Spleen (tissue), 11 donors: ENCODE results near the gene ITIH3. TPM values are rescaled to one million over a fixed set of nuclear protein-coding genes. Genes with fewer than 3 reads are reported as not detected.

Experiments used
- DNase-seq: peaks from one replicate; pipeline ENCODE4 v3.0.0-alpha.2; 2020
- H3K27ac ChIP-seq, 8 donors: fragments of 200-600 bp; sonication (generic) in 7 of 8; 1 replicate in 4 of 8; 2 replicates in 4 of 8; pipeline versions ENCODE4 v1.5.0 to v1.8.0; 2016 to 2021; ENCODE audit warnings: inconsistent platforms in 4 of 8, mild to moderate bottlenecking in 4 of 8, moderate library complexity in 1 of 8
- H3K27me3 ChIP-seq, 7 donors: fragments of 200-600 bp; sonication (generic) in 6 of 7; replicated peaks in 1 of 7; 1 replicate in 4 of 7; 2 replicates in 3 of 7; pipeline versions ENCODE4 v1.5.0 to v1.8.0; 2016 to 2021; ENCODE audit warnings: inconsistent platforms in 3 of 7, mild to moderate bottlenecking in 1 of 7
- H3K36me3 ChIP-seq, 6 donors: fragments of 200-600 bp; sonication (generic) in 5 of 6; 1 replicate in 4 of 6; 2 replicates in 2 of 6; pipeline versions ENCODE4 v1.5.0 to v1.8.0; 2016 to 2021; ENCODE audit warnings: inconsistent platforms in 2 of 6
- H3K4me1 ChIP-seq, 6 donors: fragments of 200-600 bp; sonication (generic) in 5 of 6; 1 replicate in 3 of 6; 2 replicates in 3 of 6; pipeline versions ENCODE4 v1.5.0 to v1.8.0; 2016 to 2021; ENCODE audit warnings: inconsistent platforms in 3 of 6
- H3K4me3 ChIP-seq, 8 donors: fragments of 200-600 bp; sonication (generic) in 7 of 8; 1 replicate in 4 of 8; 2 replicates in 4 of 8; pipeline versions ENCODE4 v1.5.0 to v1.8.0; 2016 to 2021; ENCODE audit warnings: inconsistent platforms in 4 of 8, mild to moderate bottlenecking in 4 of 8, moderate library complexity in 2 of 8
- H3K9me3 ChIP-seq, 8 donors: fragments of 200-600 bp; sonication (generic) in 7 of 8; 1 replicate in 4 of 8; 2 replicates in 4 of 8; pipeline versions ENCODE4 v1.5.0 to v1.8.0; 2016 to 2021; ENCODE audit warnings: inconsistent platforms in 4 of 8
- POLR2A ChIP-seq, 3 donors: fragments of 450-650 bp; IDR thresholded peaks; one replicate each; pipeline ENCODE4 v1.5.1; 2017; ENCODE audit warnings: antibody characterized with exemption in 3 of 3, mild to moderate bottlenecking in 1 of 3
- POLR2AphosphoS5 ChIP-seq, 3 donors: sonication (generic); formaldehyde crosslinking; IDR thresholded peaks; one replicate each; pipeline ENCODE4 v1.5.1; 2017; ENCODE audit warnings: antibody characterized with exemption in 3 of 3
- WGBS, 5 donors: extraction: QIAGEN DNeasy Blood & Tissue Kit in 3 of 5; methylation state at CpG; one replicate each; pipeline versions ENCODE4 v1.1.5 to v1.1.7; 2013 to 2018; 5-methylcytosine and 5-hydroxymethylcytosine counted together
- intact Hi-C: fragments of 100-400 bp; cut with DNase I; formaldehyde crosslinking; loops from one replicate; pipeline ENCODE4 v1.15.0; 2023; ENCODE audit warnings: low total_unique reads
- polyA plus RNA-seq, 3 donors: library from polyadenylated mRNA; stranded (reverse); fragments of 200-250 nt; gene quantifications; one replicate each; pipeline ENCODE4 v1.2.1, GENCODE V29; 2013
- total RNA-seq, 7 donors: library from RNA; depleted of rRNA in 3 of 7; stranded (reverse); fragments of >200 nt in 3 of 7; fragmentation: NEBNext Ultra II Directional in 4 of 7; extraction: Animal tissue kit (Norgen Biotek cat#: 25700) in 4 of 7; gene quantifications; one replicate each; pipeline versions ENCODE4 v1.1.0 to v1.2.1, GENCODE V29; 2016 to 2021
- TF ChIP-seq, protein P1 (sequence below), 11 experiments: fragments of 200-600 bp in 7 of 11; fragments of 450-650 bp in 4 of 11; sonication (generic) in 4 of 11; IDR thresholded peaks in 8 of 11; conservative IDR thresholded peaks in 3 of 11; 1 replicate in 7 of 11; 2 replicates in 4 of 11; pipeline versions ENCODE4 v1.4.0 to v1.8.0; 2016 to 2021; ENCODE audit warnings: antibody characterized with exemption in 11 of 11, inconsistent platforms in 4 of 11, mild to moderate bottlenecking in 1 of 11
- donor health status: healthy with polysubstance abuse.
- donor health status: DM: no; HTN: no; CAD: no; lungs with moderate emphysema.
- donor health status: DM: no; HTN: no; CAD: no.
- donor health status: Bipolar disorder and iron deficiency.
- donor health status: healthy.
- donor health status: DM: no; HTN: no; CAD: no.
- donor health status: DM: yes; HTN: yes; CAD: no.

The ITIH3 gene
- total and polyA plus RNA-seq, 10 donors = 8.0 to 53.7 (median 16.5) TPM

DNA sequence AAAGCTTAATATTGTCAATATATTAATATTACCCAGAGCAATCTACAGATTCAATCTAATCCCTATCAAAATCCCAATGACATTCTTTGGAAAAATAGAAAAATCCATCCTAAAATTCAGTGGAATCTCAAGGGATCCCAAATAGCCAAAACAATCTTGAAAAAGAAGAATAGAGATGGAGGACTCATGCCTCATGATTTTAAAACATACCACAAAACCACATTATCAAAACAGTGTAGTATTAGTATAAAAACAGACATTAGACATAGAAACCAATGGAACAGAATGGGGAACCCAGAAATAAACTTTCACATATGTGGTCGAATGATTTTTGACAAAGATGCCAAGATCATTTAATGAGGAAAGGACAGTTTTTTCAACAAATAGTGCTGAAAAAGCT is 38.5 kb upstream of the ITIH3 start:
- no peak overlapping the region for H3K27ac ChIP-seq
- 84 to 98% (median 92%) methylated on average over 1 of the region's 1 CpG for WGBS, 5 donors
- no peaks in the 10 kb centered on the region for H3K27me3 ChIP-seq
- DNase-seq = no peak
- intact Hi-C loops = no loop called here
- H3K36me3 ChIP-seq = peaks cover 2 to 97% (median 50%) of the 10 kb centered on the region in 6 donors
- TF ChIP-seq, protein P1, sequence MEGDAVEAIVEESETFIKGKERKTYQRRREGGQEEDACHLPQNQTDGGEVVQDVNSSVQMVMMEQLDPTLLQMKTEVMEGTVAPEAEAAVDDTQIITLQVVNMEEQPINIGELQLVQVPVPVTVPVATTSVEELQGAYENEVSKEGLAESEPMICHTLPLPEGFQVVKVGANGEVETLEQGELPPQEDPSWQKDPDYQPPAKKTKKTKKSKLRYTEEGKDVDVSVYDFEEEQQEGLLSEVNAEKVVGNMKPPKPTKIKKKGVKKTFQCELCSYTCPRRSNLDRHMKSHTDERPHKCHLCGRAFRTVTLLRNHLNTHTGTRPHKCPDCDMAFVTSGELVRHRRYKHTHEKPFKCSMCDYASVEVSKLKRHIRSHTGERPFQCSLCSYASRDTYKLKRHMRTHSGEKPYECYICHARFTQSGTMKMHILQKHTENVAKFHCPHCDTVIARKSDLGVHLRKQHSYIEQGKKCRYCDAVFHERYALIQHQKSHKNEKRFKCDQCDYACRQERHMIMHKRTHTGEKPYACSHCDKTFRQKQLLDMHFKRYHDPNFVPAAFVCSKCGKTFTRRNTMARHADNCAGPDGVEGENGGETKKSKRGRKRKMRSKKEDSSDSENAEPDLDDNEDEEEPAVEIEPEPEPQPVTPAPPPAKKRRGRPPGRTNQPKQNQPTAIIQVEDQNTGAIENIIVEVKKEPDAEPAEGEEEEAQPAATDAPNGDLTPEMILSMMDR (IDR thresholded peaks at IDR 0.05 in 8 of 11, conservative IDR thresholded peaks at IDR 0.05 in 3 of 11) = no peak
- no peak for TF ChIP-seq POLR2A (IDR thresholded peaks at IDR 0.05)
- H3K4me1 ChIP-seq = peaks cover 0 to 9% (median 0%) of the 10 kb centered on the region in 6 donors
- no peaks in the 10 kb centered on the region for H3K9me3 ChIP-seq
- no peak overlapping the region for H3K4me3 ChIP-seq

DNA sequence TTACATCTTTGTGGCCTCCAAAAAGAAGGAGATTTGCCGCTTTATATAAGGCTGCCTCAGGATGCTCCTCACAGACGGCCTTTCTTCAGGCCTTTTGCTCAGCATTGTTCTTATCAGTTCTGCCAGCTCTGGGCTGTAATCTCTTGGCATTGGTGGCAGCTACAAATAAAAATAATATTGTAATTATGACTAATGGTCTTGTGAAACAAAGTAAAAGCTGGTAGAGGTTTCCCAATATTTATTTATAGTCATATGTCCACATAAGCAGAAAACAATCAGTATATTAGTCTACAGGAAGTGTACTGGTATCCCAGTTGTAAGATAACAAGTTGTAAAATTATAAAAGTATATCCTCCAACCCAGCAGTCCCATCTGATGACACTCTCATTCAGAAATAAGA is 31.1 kb upstream of the ITIH3 start:
- no peaks in the 10 kb centered on the region for H3K9me3 ChIP-seq
- H3K36me3 ChIP-seq = peaks cover 2 to 100% (median 73%) of the 10 kb centered on the region in 6 donors
- no peak for DNase-seq
- TF ChIP-seq POLR2AphosphoS5 (IDR thresholded peaks at IDR 0.05) (no peak), POLR2A (IDR thresholded peaks at IDR 0.05) (no peak)
- TF ChIP-seq, protein P1 (IDR thresholded peaks at IDR 0.05 in 8 of 11, conservative IDR thresholded peaks at IDR 0.05 in 3 of 11) = no peak
- H3K4me1 ChIP-seq = peaks cover 0 to 5% (median 0%) of the 10 kb centered on the region in 6 donors
- intact Hi-C loops = no loop called here
- peak overlapping the region in 4 of 8 donors; percentile 7 to 69 (median 50) for H3K27ac ChIP-seq
- 84 to 95% (median 89%) methylated on average over 2 of the region's 2 CpGs for WGBS, 5 donors
- no peaks in the 10 kb centered on the region for H3K27me3 ChIP-seq
- no peak overlapping the region for H3K4me3 ChIP-seq

DNA sequence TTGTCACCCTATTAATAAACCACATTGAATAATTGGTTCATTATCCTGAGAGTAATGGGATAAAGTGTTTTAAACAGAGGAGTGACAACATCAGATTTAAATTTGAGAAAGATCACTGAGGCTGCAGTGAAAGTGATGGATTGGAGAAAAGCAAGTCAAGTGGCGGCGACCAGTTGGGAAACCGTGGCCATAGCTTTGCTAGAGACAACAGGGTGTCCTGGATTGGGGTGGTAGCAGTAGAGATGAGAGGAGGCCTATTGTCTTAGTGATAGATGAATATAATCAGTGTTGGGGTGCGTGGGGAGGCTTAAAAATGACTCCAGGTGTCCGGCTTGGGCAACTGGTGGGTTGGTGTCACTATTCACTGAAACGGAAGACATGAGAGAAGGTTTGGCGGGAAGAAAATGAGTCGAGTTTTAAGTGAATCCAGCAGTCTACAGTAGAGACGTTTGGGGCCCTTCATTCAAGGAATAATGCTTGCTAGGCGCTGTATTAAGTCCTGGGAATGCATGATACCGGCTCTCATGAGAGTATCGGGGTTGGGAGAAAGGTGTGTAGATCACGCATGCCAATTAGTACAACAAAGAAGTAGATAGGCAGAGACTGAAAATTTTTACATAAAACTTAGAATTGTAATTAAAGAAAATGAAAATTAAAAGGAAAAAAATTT is 24.7 kb upstream of the ITIH3 start:
- TF ChIP-seq POLR2AphosphoS5 (IDR thresholded peaks at IDR 0.05) = no peak
- TF ChIP-seq POLR2A (IDR thresholded peaks at IDR 0.05) = no peak
- TF ChIP-seq, protein P1 (IDR thresholded peaks at IDR 0.05 in 8 of 11, conservative IDR thresholded peaks at IDR 0.05 in 3 of 11) = no peak
- peaks cover 9 to 34% (median 22%) of the 10 kb centered on the region in 6 donors for H3K4me1 ChIP-seq
- intact Hi-C loops = no loop called here
- peaks cover 0 to 37% (median 27%) of the 10 kb centered on the region in 6 donors for H3K36me3 ChIP-seq
- no peaks in the 10 kb centered on the region for H3K27me3 ChIP-seq
- 22 to 35% (median 28%) methylated on average over 13 of the region's 13 CpGs for WGBS, 5 donors
- no peaks in the 10 kb centered on the region for H3K9me3 ChIP-seq
- H3K4me3 ChIP-seq = peak overlapping the region; percentile 82 to 94 (median 91)
- peak overlapping the region in 4 of 8 donors; percentile 80 to 88 (median 86) for H3K27ac ChIP-seq
- no peak for DNase-seq

DNA sequence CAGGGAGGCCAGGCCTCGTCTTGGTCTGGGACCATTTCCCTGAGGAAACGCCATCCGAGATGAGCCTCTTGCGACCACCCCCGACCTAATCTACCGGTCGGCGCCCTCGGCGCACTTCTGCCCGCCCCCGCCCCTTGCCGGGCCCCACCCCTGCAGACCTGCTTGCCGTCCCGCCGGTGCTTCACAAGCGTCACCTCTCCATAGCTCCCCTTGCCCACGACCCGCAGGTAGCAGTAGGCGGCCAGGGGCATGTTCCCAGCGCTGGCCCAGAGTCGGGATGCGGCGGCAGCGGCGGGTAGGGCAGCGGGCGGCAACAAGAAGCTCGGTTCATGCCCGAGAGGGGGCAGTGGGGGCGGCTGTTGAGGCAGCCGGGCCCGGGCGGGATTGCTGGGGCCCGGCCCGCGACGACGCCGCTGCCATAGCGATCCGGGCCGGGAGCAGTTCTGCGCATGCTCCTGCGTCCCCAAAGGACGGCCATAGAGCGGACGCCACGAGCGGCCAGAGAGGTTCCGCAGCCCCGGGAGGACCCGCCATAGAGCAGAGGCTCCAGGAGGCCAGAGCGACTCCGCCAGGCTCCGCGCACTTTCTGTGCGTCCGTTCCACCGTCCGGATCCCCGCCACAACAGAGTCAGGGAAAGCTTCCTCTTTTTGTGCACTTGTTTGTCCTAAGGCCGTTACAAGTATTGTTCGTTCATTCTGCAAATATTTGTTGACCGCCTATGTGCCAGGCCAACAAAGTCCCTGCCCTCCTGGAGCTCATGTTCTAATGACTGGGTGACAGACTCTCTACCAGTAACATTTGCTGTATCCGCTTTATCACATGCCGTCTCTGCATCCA is 23.9 kb upstream of the ITIH3 start, which contains the start of gene NEK4:
Gene NEK4 (minus strand): TSS at position 445 of the 838 bp plus-strand sequence. CDS start 194 bp downstream, at position 251.
- intact Hi-C loops = no loop called here
- peak; percentile 98 for DNase-seq
- Histone ChIP-seq H3K4me3 (peak within 1 kb of the TSS; percentile 82 to 94 (median 91)), H3K27ac (peak within 1 kb of the TSS; percentile 22 to 88 (median 84)), H3K36me3 (peaks cover 0 to 29% (median 19%) of the 10 kb centered on the region in 6 donors), H3K4me1 (peaks cover 9 to 34% (median 22%) of the 10 kb centered on the region in 6 donors), H3K27me3 (no peaks in the 10 kb centered on the region), H3K9me3 (no peaks in the 10 kb centered on the region)
- TF ChIP-seq POLR2AphosphoS5 (IDR thresholded peaks at IDR 0.05) = peak; percentile 88 to 96 (median 92)
- peak in 1 of 3 donors; percentile 69 for TF ChIP-seq POLR2A (IDR thresholded peaks at IDR 0.05)
- TF ChIP-seq, protein P1 (IDR thresholded peaks at IDR 0.05 in 8 of 11, conservative IDR thresholded peaks at IDR 0.05 in 3 of 11) = peak in 4 of 11 experiments; percentile 9 to 29 (median 26)
- WGBS, 5 donors = 1 to 2% (median 1%) methylated on average over 27 to 67 of the region's 67 CpGs
